H1 (cell line): ENCODE results near the gene LRRC74B. TPM values are rescaled to one million over a fixed set of nuclear protein-coding genes. Genes with fewer than 3 reads are reported as not detected.

Experiments
- CTCF ChIA-PET: fragments of 300-600 bp; sonication (Branson Sonifier 250); formaldehyde crosslinking; loops from one replicate; lab custom pipeline; 2021; ENCODE audit not compliant: partially characterized antibody; lab: Charles Lee
- POLR2A ChIA-PET: fragments of 300-600 bp; sonication (Branson Sonifier 250); formaldehyde crosslinking; loops from one replicate; lab custom pipeline; 2021; ENCODE audit warnings: inconsistent platforms; ENCODE audit not compliant: partially characterized antibody; lab: Charles Lee
- DNase-seq, 2 experiments: peaks; one replicate each; pipeline versions ENCODE4 v3.0.0 to v3.0.0-alpha.2; 2010 to 2022; ENCODE audit warnings: low spot score in 2 of 2, low read depth in 1 of 2, mixed read lengths in 1 of 2
- FAIRE-seq: peaks from 2 replicates; lab custom pipeline; 2011; peaks lifted over from hg19 to GRCh38; lab: Jason Lieb, UNC
- H2AFZ ChIP-seq: 2 replicates; pipeline ENCODE4 v1.8.1; 2012; ENCODE audit warnings: low read length, inconsistent platforms
- H2AK5ac ChIP-seq: 2 replicates; pipeline ENCODE4 v1.6.1; 2013; ENCODE audit warnings: low read depth, low read length
- H2BK120ac ChIP-seq: replicated peaks from 2 replicates; pipeline ENCODE3; 2013; ENCODE audit warnings: low read depth, low read length, inconsistent platforms
- H2BK12ac ChIP-seq: 2 replicates; pipeline ENCODE4 v1.6.1; 2013; ENCODE audit warnings: low read depth, low read length
- H2BK15ac ChIP-seq: 2 replicates; pipeline ENCODE4 v1.6.1; 2013; ENCODE audit warnings: low read length
- H2BK20ac ChIP-seq: 2 replicates; pipeline ENCODE4 v1.6.1; 2013; ENCODE audit warnings: low read length
- H2BK5ac ChIP-seq: 2 replicates; pipeline ENCODE4 v1.6.1; 2013; ENCODE audit warnings: low read depth, low read length
- H3K14ac ChIP-seq: 2 replicates; pipeline ENCODE4 v1.6.1; 2013; ENCODE audit warnings: inconsistent platforms; ENCODE audit not compliant: insufficient read length
- H3K18ac ChIP-seq: 2 replicates; pipeline ENCODE4 v1.6.1; 2013; ENCODE audit warnings: low read length; ENCODE audit errors: extremely low read depth
- H3K23ac ChIP-seq: 2 replicates; pipeline ENCODE4 v1.6.1; 2013; ENCODE audit warnings: inconsistent platforms; ENCODE audit not compliant: insufficient read length
- H3K23me2 ChIP-seq: 2 replicates; pipeline ENCODE4 v1.6.1; 2013; ENCODE audit warnings: low read depth, low read length
- H3K27ac ChIP-seq: 2 replicates; pipeline ENCODE4 v1.6.1; 2011; ENCODE audit warnings: low read depth, low read length, inconsistent platforms
- H3K27me3 ChIP-seq, 4 experiments: replicated peaks in 1 of 4; 1 replicate in 1 of 4; 2 replicates in 3 of 4; pipeline versions ENCODE4 v1.6.1 to v1.8.1; 2011 to 2013; ENCODE audit warnings: low read length in 3 of 4, mild to moderate bottlenecking in 3 of 4, inconsistent platforms in 2 of 4, mixed read lengths in 2 of 4, moderate library complexity in 1 of 4; ENCODE audit not compliant: control insufficient read depth in 3 of 4, insufficient read depth in 3 of 4; ENCODE audit errors: extremely low read depth in 1 of 4
- H3K36me3 ChIP-seq, 4 experiments: 2 replicates each; pipeline versions ENCODE4 v1.6.1 to v1.8.1; 2011 to 2013; ENCODE audit warnings: mild to moderate bottlenecking in 4 of 4, low read length in 3 of 4, moderate library complexity in 2 of 4, control low read depth in 1 of 4, inconsistent platforms in 1 of 4; ENCODE audit not compliant: insufficient read depth in 4 of 4, control insufficient read depth in 2 of 4
- H3K4ac ChIP-seq: replicated peaks from 2 replicates; pipeline ENCODE3; 2013; ENCODE audit warnings: low read length, low read depth, mixed read lengths, inconsistent platforms; ENCODE audit not compliant: insufficient read length
- H3K4me1 ChIP-seq, 4 experiments: replicated peaks in 1 of 4; 1 replicate in 1 of 4; 2 replicates in 3 of 4; pipeline versions ENCODE4 v1.6.1 to v1.8.1; 2011 to 2013; ENCODE audit warnings: low read length in 3 of 4, inconsistent platforms in 2 of 4, mixed read lengths in 1 of 4; ENCODE audit not compliant: insufficient read depth in 4 of 4, control insufficient read depth in 3 of 4
- H3K4me2 ChIP-seq, 2 experiments: 2 replicates each; pipeline versions ENCODE4 v1.6.1 to v1.8.1; 2011 to 2013; ENCODE audit warnings: low read depth in 2 of 2, low read length in 2 of 2, control low read depth in 1 of 2, inconsistent platforms in 1 of 2, mild to moderate bottlenecking in 1 of 2; ENCODE audit not compliant: insufficient read depth in 1 of 2
- H3K4me3 ChIP-seq, 4 experiments: fragments of 200-600, 300-600 bp in 1 of 4; sonication (generic), shearing (Covaris generic), sonication (Bioruptor Twin) in 1 of 4; 2 replicates each; pipeline versions ENCODE4 v1.5.1 to v1.8.1; 2011 to 2016; ENCODE audit warnings: low read length in 4 of 4, low read depth in 3 of 4, control low read depth in 2 of 4, inconsistent platforms in 2 of 4, mild to moderate bottlenecking in 2 of 4, mixed read lengths in 1 of 4, moderate library complexity in 1 of 4; ENCODE audit not compliant: insufficient read depth in 2 of 4; ENCODE audit errors: extremely low read depth in 1 of 4
- H3K56ac ChIP-seq: replicated peaks from 2 replicates; pipeline ENCODE3; 2013; ENCODE audit warnings: low read depth, mild to moderate bottlenecking, mixed read lengths, low read length, inconsistent platforms; ENCODE audit not compliant: insufficient read length
- H3K79me1 ChIP-seq: 2 replicates; pipeline ENCODE4 v1.6.1; 2013; ENCODE audit warnings: low read depth, low read length, control low read depth
- H3K79me2 ChIP-seq, 2 experiments: 2 replicates each; pipeline versions ENCODE4 v1.6.1 to v1.8.1; 2012 to 2013; ENCODE audit warnings: low read length in 2 of 2, mild to moderate bottlenecking in 2 of 2, inconsistent platforms in 1 of 2; ENCODE audit not compliant: insufficient read depth in 2 of 2, control insufficient read depth in 1 of 2
- H3K9ac ChIP-seq, 4 experiments: replicated peaks in 1 of 4; 1 replicate in 1 of 4; 2 replicates in 3 of 4; pipeline versions ENCODE4 v1.6.1 to v1.8.1; 2011 to 2013; ENCODE audit warnings: low read depth in 3 of 4, low read length in 3 of 4, control low read depth in 2 of 4, mild to moderate bottlenecking in 2 of 4, moderate library complexity in 2 of 4, inconsistent platforms in 1 of 4; ENCODE audit errors: extremely low read depth in 1 of 4
- H3K9me3 ChIP-seq, 2 experiments: 2 replicates each; pipeline versions ENCODE4 v1.6.1 to v1.8.1; 2012 to 2013; ENCODE audit warnings: mild to moderate bottlenecking in 2 of 2, moderate library complexity in 2 of 2, control low read depth in 1 of 2, inconsistent platforms in 1 of 2, low read depth in 1 of 2, low read length in 1 of 2, mixed read lengths in 1 of 2; ENCODE audit not compliant: insufficient read depth in 2 of 2
- H4K20me1 ChIP-seq, 2 experiments: replicated peaks in 1 of 2; 2 replicates each; pipeline versions ENCODE3 to v1.8.1; 2011 to 2013; ENCODE audit warnings: inconsistent platforms in 2 of 2, low read length in 2 of 2, mild to moderate bottlenecking in 1 of 2; ENCODE audit not compliant: insufficient read depth in 2 of 2, control insufficient read depth in 1 of 2
- H4K5ac ChIP-seq: 2 replicates; pipeline ENCODE4 v1.6.1; 2013; ENCODE audit warnings: low read length, low read depth, mixed read lengths, inconsistent platforms; ENCODE audit not compliant: insufficient read length
- H4K8ac ChIP-seq: 2 replicates; pipeline ENCODE4 v1.8.0; 2013; ENCODE audit warnings: mild to moderate bottlenecking, moderate library complexity, low read length, inconsistent platforms; ENCODE audit not compliant: insufficient read depth; ENCODE audit errors: extremely low read depth
- H4K91ac ChIP-seq: replicated peaks from 2 replicates; pipeline ENCODE3; 2013; ENCODE audit warnings: low read length, mixed read lengths, inconsistent platforms; ENCODE audit not compliant: insufficient read length
- GTF2F1 ChIP-seq: IDR thresholded peaks from 2 replicates; pipeline ENCODE4 v1.6.1; 2012; ENCODE audit warnings: low read depth, low read length, improper control_type of control experiment, borderline replicate concordance
- RNF2 ChIP-seq: fragments of 200-900, 300-1000 bp; sonication (generic); IDR thresholded peaks from 2 replicates; pipeline ENCODE4 v1.7.1; 2016; ENCODE audit warnings: borderline replicate concordance, low read depth, mild to moderate bottlenecking, antibody characterized with exemption, low read length; ENCODE audit not compliant: poor library complexity, severe bottlenecking; ENCODE audit errors: missing control alignments
- SAP30 ChIP-seq: fragments of 300-600 bp; sonication (generic); IDR thresholded peaks from 2 replicates; pipeline ENCODE4 v1.7.1; 2012; ENCODE audit warnings: low read length, moderate library complexity, mild to moderate bottlenecking, inconsistent platforms; ENCODE audit not compliant: insufficient read depth, insufficient replicate concordance
- SP4 ChIP-seq: IDR thresholded peaks from 2 replicates; pipeline ENCODE4 v1.6.1; 2012; ENCODE audit warnings: low read length, inconsistent platforms
- TAF1 ChIP-seq: IDR thresholded peaks from 2 replicates; pipeline ENCODE4 v1.6.1; 2011; ENCODE audit warnings: mild to moderate bottlenecking, low read depth, low read length
- YY1 ChIP-seq: IDR thresholded peaks from 2 replicates; pipeline ENCODE4 v1.6.1; 2011; ENCODE audit warnings: low read depth, mild to moderate bottlenecking, low read length
- WGBS, 2 experiments: shearing (Covaris generic) in 1 of 2; methylation state at CpG; one replicate each; pipeline versions ENCODE4 v1.1.6 to v1.1.7; 2013 to 2015; ENCODE audit warnings: low lambda C conversion rate in 2 of 2, mixed read lengths in 2 of 2, inconsistent platforms in 1 of 2, low coverage in 1 of 2, missing lambda C conversion rate in 1 of 2; ENCODE audit not compliant: insufficient replicate concordance in 2 of 2, insufficient coverage in 1 of 2, insufficient read length in 1 of 2; ENCODE audit errors: extremely low coverage in 1 of 2, missing lambda C conversion rate in 1 of 2; 5-methylcytosine and 5-hydroxymethylcytosine counted together
- polyA plus RNA-seq, 7 experiments: library from polyadenylated mRNA; depleted of rRNA in 3 of 7; stranded (reverse) in 5 of 7; unstranded in 2 of 7; fragments of >200 nt in 5 of 7; fragments of 200-250 nt in 2 of 7; gene quantifications; 1 replicate in 5 of 7; 2 replicates in 1 of 7; 4 replicates in 1 of 7; pipeline versions ENCODE4 v1.2.1 to v1.2.3, GENCODE V29; 2011 to 2013; ENCODE audit warnings: missing spikeins in 2 of 7, mixed read lengths in 2 of 7
- total RNA-seq: library from RNA; stranded (reverse); fragmentation: NEBNext Ultra II Directional; extraction: Animal tissue kit (Norgen Biotek cat#: 25700); gene quantifications from 2 replicates; pipeline ENCODE4 v1.2.1, GENCODE V29; 2021
- TF ChIP-seq, protein P1 (sequence below): IDR thresholded peaks from 2 replicates; pipeline ENCODE4 v1.6.1; 2012; ENCODE audit warnings: inconsistent platforms

LRRC74B gene
- total and polyA plus RNA-seq, 2 of the 8 experiments (the other 6 are each of a cell fraction or from before 2014, with no cell fraction given) = not detected

DNA sequence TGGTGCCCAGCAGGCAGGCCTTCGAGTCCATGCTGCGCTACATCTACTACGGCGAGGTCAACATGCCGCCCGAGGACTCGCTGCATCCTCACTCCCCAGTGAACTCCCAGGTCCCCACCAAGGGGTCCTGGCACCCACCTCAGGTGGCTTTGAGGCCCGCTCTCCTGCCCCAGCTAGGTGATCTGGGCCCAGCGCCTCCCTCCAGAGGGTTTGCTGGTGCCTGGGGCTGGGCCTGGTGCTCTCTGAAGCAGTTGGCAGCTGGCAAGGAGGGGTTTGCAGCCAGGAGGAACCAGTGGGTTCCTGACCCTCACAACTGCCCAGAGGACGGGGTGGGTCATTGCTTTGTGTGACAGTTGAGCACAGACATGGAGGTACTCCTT lies 49.7 kb upstream of the LRRC74B start:
- Histone ChIP-seq H3K4me2 (no peak overlapping the region), H3K4ac (no peak overlapping the region), H3K4me1 (peaks cover 0 to 7% (median 3%) of the 10 kb centered on the region in 4 experiments; a peak in 5 of 7 replicates), H3K27me3 (no peaks in the 10 kb centered on the region), H2AFZ (no peak overlapping the region), H3K9ac (no peak overlapping the region), H3K23me2 (peaks cover 1% of the 10 kb centered on the region; the same call in 1 of the 2 replicates), H3K9me3 (no peaks in the 10 kb centered on the region), H3K79me2 (no peaks in the 10 kb centered on the region; a peak in 1 of 4 replicates), H2BK5ac (no peak overlapping the region), H3K4me3 (no peak overlapping the region), H2BK120ac (no peak overlapping the region), H4K91ac (no peak overlapping the region), H3K36me3 (peaks cover 2 to 15% (median 8%) of the 10 kb centered on the region in 4 experiments; a peak in 5 of 8 replicates), H3K79me1 (no peaks in the 10 kb centered on the region), H4K8ac (no peak overlapping the region), H3K23ac (no peak overlapping the region), H2BK15ac (no peak overlapping the region), H3K56ac (no peak overlapping the region), H2BK20ac (no peak overlapping the region), H3K27ac (no peak overlapping the region), H2AK5ac (no peak overlapping the region), H3K14ac (no peak overlapping the region), H2BK12ac (no peak overlapping the region), H4K5ac (no peak overlapping the region), H4K20me1 (peaks cover 6 to 10% of the 10 kb centered on the region in 2 experiments), H3K18ac (no peak overlapping the region)
- ChIA-PET CTCF (no interaction called here), POLR2A (interaction anchor here (1.2 to 5.5 kb wide), 4 partner anchors 9 to 70 kb away, joined by 3 to 45 read pairs (median 3); partner anchors contain the start of gene LZTR1)
- TF ChIP-seq SAP30 (no peak), YY1 (no peak), TAF1 (no peak), SP4 (no peak), RNF2 (no peak), GTF2F1 (no peak)
- TF ChIP-seq, protein P1, sequence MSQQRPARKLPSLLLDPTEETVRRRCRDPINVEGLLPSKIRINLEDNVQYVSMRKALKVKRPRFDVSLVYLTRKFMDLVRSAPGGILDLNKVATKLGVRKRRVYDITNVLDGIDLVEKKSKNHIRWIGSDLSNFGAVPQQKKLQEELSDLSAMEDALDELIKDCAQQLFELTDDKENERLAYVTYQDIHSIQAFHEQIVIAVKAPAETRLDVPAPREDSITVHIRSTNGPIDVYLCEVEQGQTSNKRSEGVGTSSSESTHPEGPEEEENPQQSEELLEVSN = no peak
- FAIRE-seq (no peak), DNase-seq (no peak)
- WGBS, 2 experiments = 98% methylated on average over 9 of the region's 10 CpGs; no CpG with 5 or more reads in 1 of the 2 experiments
